ENCODE data around the gene TRIO.

TRIO gene

GRCh38 chr5:14444161-14444560, 301.0 kb downstream of the TRIO start:
- TF ChIP-seq ZNF8 (CRISPR knock-in tag; IDR thresholded peaks at IDR 0.05) (no peak), ESRRG (CRISPR knock-in tag; IDR thresholded peaks at IDR 0.05) (0 out of 2 replicates have a peak, but pooled peaks have one; percentile 10)

GRCh38 chr5:14445013-14445412, 301.9 kb downstream of the TRIO start:
- no peak for ATAC-seq
- TF ChIP-seq TOX (CRISPR knock-in tag; IDR thresholded peaks at IDR 0.05; ENCODE audit: borderline replicate concordance) (0 out of 2 replicates have a peak, but pooled peaks have one; percentile 5), SNAI2 (CRISPR knock-in tag; IDR thresholded peaks at IDR 0.05) (0 out of 2 replicates have a peak, but pooled peaks have one; percentile 24), ESRRG (CRISPR knock-in tag; IDR thresholded peaks at IDR 0.05) (no peak)

More at GRCh38 chr5:14444161-14444560, 301.0 kb downstream of the TRIO start:
- no peak for ATAC-seq

GRCh38 chr5:14445576-14446290, 302.6 kb downstream of the TRIO start:
- TF ChIP-seq ESRRG (CRISPR knock-in tag; IDR thresholded peaks at IDR 0.05) (0 out of 2 replicates have a peak, but pooled peaks have one; percentile 39), CSRNP3 (CRISPR knock-in tag; IDR thresholded peaks at IDR 0.05) (no peak), CREB5 (CRISPR knock-in tag; IDR thresholded peaks at IDR 0.05; ENCODE audit: low read depth) (peak; percentile 27; the same call in 1 of the 2 replicates), PPARA (CRISPR knock-in tag; IDR thresholded peaks at IDR 0.05; ENCODE audit: borderline replicate concordance) (no peak), SNAI2 (CRISPR knock-in tag; IDR thresholded peaks at IDR 0.05) (0 out of 2 replicates have a peak, but pooled peaks have one; percentile 39)
- ATAC-seq = peak; percentile 3

GRCh38 chr5:14447958-14448911, 305.1 kb downstream of the TRIO start:
- peak; percentile 19 for ATAC-seq
- TF ChIP-seq ARNTL (CRISPR knock-in tag; IDR thresholded peaks at IDR 0.05; ENCODE audit: borderline replicate concordance, low read depth) (no peak), ZNF565 (CRISPR knock-in tag; conservative IDR thresholded peaks at IDR 0.05; ENCODE audit: low read depth) (no peak), ESRRG (CRISPR knock-in tag; IDR thresholded peaks at IDR 0.05) (0 out of 2 replicates have a peak, but pooled peaks have one; percentile 6), SNAI2 (CRISPR knock-in tag; IDR thresholded peaks at IDR 0.05) (peak; percentile 26; the same call in 1 of the 2 replicates), ISL1 (CRISPR knock-in tag; IDR thresholded peaks at IDR 0.05) (no peak), TCF4 (CRISPR knock-in tag; IDR thresholded peaks at IDR 0.05; ENCODE audit: borderline replicate concordance) (no peak), CSDC2 (CRISPR knock-in tag; IDR thresholded peaks at IDR 0.05) (no peak), PATZ1 (CRISPR knock-in tag; IDR thresholded peaks at IDR 0.05; ENCODE audit: borderline replicate concordance) (0 out of 2 replicates have a peak, but pooled peaks have one; percentile 30), ZC3H10 (CRISPR knock-in tag; IDR thresholded peaks at IDR 0.05) (no peak), ZFP30 (CRISPR knock-in tag; IDR thresholded peaks at IDR 0.05) (no peak), OSR1 (CRISPR knock-in tag; IDR thresholded peaks at IDR 0.05) (no peak), ZFP3 (CRISPR knock-in tag; IDR thresholded peaks at IDR 0.05) (peak; percentile 62), ZNF8 (CRISPR knock-in tag; IDR thresholded peaks at IDR 0.05) (no peak), TSHZ2 (CRISPR knock-in tag; IDR thresholded peaks at IDR 0.05) (0 out of 2 replicates have a peak, but pooled peaks have one; percentile 69), RARB (CRISPR knock-in tag; IDR thresholded peaks at IDR 0.05) (no peak), CREB5 (CRISPR knock-in tag; IDR thresholded peaks at IDR 0.05; ENCODE audit: low read depth) (no peak)
